ENCODE results near the gene ZNF862. TPM values are rescaled to one million over a fixed set of nuclear protein-coding genes. Genes with fewer than 3 reads are reported as not detected.

ZNF862 gene
- total RNA-seq, 2 experiments from 2014 or later, result 7.9 to 9.1 TPM

DNA sequence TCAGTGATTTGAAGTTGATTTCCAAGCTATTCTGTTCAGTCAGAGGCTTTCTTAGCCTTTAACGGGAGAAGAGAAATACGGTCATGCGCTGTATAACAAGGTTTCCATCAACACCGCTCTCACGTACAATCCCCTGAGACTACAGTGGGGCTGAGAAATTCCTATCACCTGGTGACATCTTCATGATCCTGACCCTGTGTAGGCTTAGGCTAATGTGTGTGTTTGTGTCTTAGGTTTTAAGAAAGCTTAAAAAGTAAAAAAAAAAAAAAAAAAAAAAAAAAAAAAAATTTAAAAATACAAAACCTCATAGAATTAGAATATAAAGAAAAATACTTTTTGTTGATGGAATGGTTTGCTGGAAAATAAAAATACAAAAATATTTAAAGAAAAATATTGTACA lies 1.8 kb downstream of the ZNF862 start:
- H3K4me1 ChIP-seq (ENCODE audit: insufficient read depth, low read length, poor library complexity, severe bottlenecking), result peaks cover 6% of the 10 kb centered on the region
- H3K4me3 ChIP-seq (ENCODE audit: low read depth, low read length, poor library complexity, severe bottlenecking), result no peak overlapping the region
- no peaks in the 10 kb centered on the region for H3K9me2 ChIP-seq (ENCODE audit: insufficient read depth, low read length)
- no peak for TF ChIP-seq EZH2phosphoT487 (IDR thresholded peaks at IDR 0.05; ENCODE audit: borderline replicate concordance, low read depth, low read length)
- no peak for TF ChIP-seq CTCF (conservative IDR thresholded peaks at IDR 0.05; ENCODE audit: low read length)
- H3K4me2 ChIP-seq (ENCODE audit: low read length), result no peak overlapping the region
- no peaks in the 10 kb centered on the region for H3K9me3 ChIP-seq (ENCODE audit: low read length)
- DNase-seq (ENCODE audit: low spot score), result no peak
- peaks cover 8% of the 10 kb centered on the region; the same call in 1 of the 2 replicates for H3K79me2 ChIP-seq (ENCODE audit: insufficient read depth, low read depth, low read length)
- no peaks in the 10 kb centered on the region; the same call in 1 of the 2 replicates for H4K20me1 ChIP-seq (ENCODE audit: insufficient read depth, low read length)
- POLR2A ChIA-PET, result interaction anchor here (0.6 to 1.7 kb wide), 7 partner anchors 9 to 158 kb away, joined by 3 to 11 read pairs (median 4); no protein-coding TSS in a partner anchor
- intact Hi-C loops (cut with micrococcal nuclease; ENCODE audit: unreplicated experiment), result no loop called here
- no peaks in the 10 kb centered on the region for H3K36me3 ChIP-seq (ENCODE audit: insufficient read depth, low read length)
- CTCF ChIA-PET (ENCODE audit: unreplicated experiment), result interaction anchor here (0.5 to 0.6 kb wide), 2 partner anchors 22 to 37 kb away, joined by 3 to 4 read pairs; no protein-coding TSS in a partner anchor
- no TSS peak for BruUV-seq (replicated peaks)
- no peak overlapping the region for H3K27ac ChIP-seq (ENCODE audit: low read depth, low read length, poor library complexity, severe bottlenecking)
- H2AFZ ChIP-seq (ENCODE audit: low read length), result no peak overlapping the region

DNA sequence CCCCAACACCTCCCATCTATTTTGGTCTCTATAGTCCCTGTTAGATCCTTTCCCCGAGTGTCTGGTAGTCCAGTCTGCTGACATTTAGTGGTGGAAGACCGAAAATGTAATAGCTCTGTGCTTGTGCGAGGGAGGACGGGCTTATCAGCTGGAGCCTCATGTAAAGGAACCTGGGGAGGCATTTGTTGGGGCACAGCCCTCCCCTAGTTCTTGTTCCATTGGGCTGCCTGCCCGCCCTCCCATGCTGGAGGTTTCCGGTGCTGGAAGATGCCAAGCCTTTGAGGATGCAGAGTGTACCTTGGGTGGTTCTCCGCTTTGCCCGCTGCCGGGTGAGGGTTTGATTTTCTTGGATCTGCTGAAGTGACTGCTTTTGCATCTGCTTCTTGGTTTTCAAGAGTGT lies 5.4 kb downstream of the ZNF862 start:
- H3K27ac ChIP-seq (ENCODE audit: low read depth, low read length, poor library complexity, severe bottlenecking), result no peak overlapping the region
- ChIA-PET POLR2A (no interaction called here), CTCF (ENCODE audit: unreplicated experiment) (no interaction called here)
- H3K9me2 ChIP-seq (ENCODE audit: insufficient read depth, low read length), result no peaks in the 10 kb centered on the region
- no peaks in the 10 kb centered on the region; the same call in 1 of the 2 replicates for H4K20me1 ChIP-seq (ENCODE audit: insufficient read depth, low read length)
- H3K4me3 ChIP-seq (ENCODE audit: low read depth, low read length, poor library complexity, severe bottlenecking), result no peak overlapping the region
- no peak overlapping the region for H2AFZ ChIP-seq (ENCODE audit: low read length)
- intact Hi-C loops (cut with micrococcal nuclease; ENCODE audit: unreplicated experiment), result no loop called here
- H3K9me3 ChIP-seq (ENCODE audit: low read length), result no peaks in the 10 kb centered on the region
- no peaks in the 10 kb centered on the region for H3K36me3 ChIP-seq (ENCODE audit: insufficient read depth, low read length)
- no peak overlapping the region for H3K4me2 ChIP-seq (ENCODE audit: low read length)
- TF ChIP-seq EZH2phosphoT487 (IDR thresholded peaks at IDR 0.05; ENCODE audit: borderline replicate concordance, low read depth, low read length) (no peak), CTCF (conservative IDR thresholded peaks at IDR 0.05; ENCODE audit: low read length) (no peak)
- DNase-seq (ENCODE audit: low spot score), result no peak
- BruUV-seq (replicated peaks), result no TSS peak
- H3K4me1 ChIP-seq (ENCODE audit: insufficient read depth, low read length, poor library complexity, severe bottlenecking), result peaks cover 14% of the 10 kb centered on the region
- H3K79me2 ChIP-seq (ENCODE audit: insufficient read depth, low read depth, low read length), result peaks cover 8% of the 10 kb centered on the region; the same call in 1 of the 2 replicates

- Histone ChIP-seq H4K20me1 (ENCODE audit: insufficient read depth, low read length) (no peaks in the 10 kb centered on the region; the same call in 1 of the 2 replicates), H3K79me2 (ENCODE audit: insufficient read depth, low read depth, low read length) (peaks cover 2% of the 10 kb centered on the region; the same call in 1 of the 2 replicates), H3K4me3 (ENCODE audit: low read depth, low read length, poor library complexity, severe bottlenecking) (no peak overlapping the region), H3K36me3 (ENCODE audit: insufficient read depth, low read length) (no peaks in the 10 kb centered on the region), H3K4me2 (ENCODE audit: low read length) (no peak overlapping the region), H3K9me3 (ENCODE audit: low read length) (no peaks in the 10 kb centered on the region), H3K27ac (ENCODE audit: low read depth, low read length, poor library complexity, severe bottlenecking) (no peak overlapping the region), H3K9me2 (ENCODE audit: insufficient read depth, low read length) (no peaks in the 10 kb centered on the region), H2AFZ (ENCODE audit: low read length) (no peak overlapping the region), H3K4me1 (ENCODE audit: insufficient read depth, low read length, poor library complexity, severe bottlenecking) (peaks cover 8% of the 10 kb centered on the region)
- DNase-seq (ENCODE audit: low spot score), result no peak
- ChIA-PET POLR2A (no interaction called here), CTCF (ENCODE audit: unreplicated experiment) (no interaction called here)
- intact Hi-C loops (cut with micrococcal nuclease; ENCODE audit: unreplicated experiment), result no loop called here
- TF ChIP-seq EZH2phosphoT487 (IDR thresholded peaks at IDR 0.05; ENCODE audit: borderline replicate concordance, low read depth, low read length) (no peak), CTCF (conservative IDR thresholded peaks at IDR 0.05; ENCODE audit: low read length) (no peak)
- no TSS peak for BruUV-seq (replicated peaks)
Measured at GRCh38 chr7:149844445-149844844, 6.3 kb downstream of the ZNF862 start.
